ENCODE measurements around the gene TSFM.

DNA sequence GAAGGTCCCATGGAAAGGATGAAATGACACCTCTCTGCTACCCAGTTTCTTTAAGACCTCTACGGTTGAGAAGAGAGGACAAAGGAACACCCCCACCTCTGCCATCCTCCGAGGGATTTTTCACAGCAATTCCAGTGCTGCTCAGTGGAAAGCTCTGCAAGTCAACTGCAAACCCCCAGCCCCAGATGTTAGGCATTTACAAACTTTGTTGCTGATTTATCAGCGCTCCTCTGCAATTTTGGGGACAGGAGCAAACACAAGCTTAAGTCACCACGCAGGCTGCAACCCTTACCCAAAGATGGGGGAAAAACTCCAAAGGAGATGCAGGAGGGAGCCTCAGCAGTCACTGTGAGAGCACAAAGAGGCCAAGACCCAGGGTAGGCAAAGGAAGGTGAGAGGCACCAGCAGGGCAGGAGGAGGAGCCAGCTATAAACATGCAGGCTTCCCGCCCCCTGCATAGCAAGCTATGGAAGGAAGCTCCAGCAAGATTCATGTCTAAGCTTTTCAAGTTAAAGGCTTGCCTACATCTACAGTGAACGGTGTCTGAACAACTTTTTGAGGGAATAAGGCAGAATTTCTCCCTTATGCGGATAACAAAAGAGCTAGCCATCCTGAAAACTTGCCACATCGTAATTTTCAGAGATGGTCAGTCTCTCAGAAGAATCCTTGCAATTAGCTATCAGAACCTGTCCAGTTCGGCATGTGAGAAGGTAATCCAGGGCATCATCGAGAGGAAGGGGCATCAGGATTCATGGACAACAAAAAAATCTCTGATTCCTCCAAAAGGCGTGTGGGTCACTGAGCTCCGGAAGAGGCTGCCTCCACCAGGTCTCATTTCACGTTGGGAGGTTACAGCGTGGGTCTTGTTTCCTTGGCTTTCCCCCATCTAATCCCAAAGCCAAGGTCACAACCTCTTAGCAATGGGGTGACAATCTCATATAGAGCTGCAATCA, 60.0 kb downstream of the TSFM start:
- no peak for TF ChIP-seq POLR2A (IDR thresholded peaks at IDR 0.05)
- TF ChIP-seq, protein P1, sequence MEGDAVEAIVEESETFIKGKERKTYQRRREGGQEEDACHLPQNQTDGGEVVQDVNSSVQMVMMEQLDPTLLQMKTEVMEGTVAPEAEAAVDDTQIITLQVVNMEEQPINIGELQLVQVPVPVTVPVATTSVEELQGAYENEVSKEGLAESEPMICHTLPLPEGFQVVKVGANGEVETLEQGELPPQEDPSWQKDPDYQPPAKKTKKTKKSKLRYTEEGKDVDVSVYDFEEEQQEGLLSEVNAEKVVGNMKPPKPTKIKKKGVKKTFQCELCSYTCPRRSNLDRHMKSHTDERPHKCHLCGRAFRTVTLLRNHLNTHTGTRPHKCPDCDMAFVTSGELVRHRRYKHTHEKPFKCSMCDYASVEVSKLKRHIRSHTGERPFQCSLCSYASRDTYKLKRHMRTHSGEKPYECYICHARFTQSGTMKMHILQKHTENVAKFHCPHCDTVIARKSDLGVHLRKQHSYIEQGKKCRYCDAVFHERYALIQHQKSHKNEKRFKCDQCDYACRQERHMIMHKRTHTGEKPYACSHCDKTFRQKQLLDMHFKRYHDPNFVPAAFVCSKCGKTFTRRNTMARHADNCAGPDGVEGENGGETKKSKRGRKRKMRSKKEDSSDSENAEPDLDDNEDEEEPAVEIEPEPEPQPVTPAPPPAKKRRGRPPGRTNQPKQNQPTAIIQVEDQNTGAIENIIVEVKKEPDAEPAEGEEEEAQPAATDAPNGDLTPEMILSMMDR (IDR thresholded peaks at IDR 0.05), result no peak
